Mucosa of stomach (tissue), 1 donor: ENCODE results near the gene PIWIL1.

ENCODE experiments used
- H3K27me3 ChIP-seq: one replicate; pipeline ENCODE4 v1.7.0; 2013; ENCODE audit warnings: mild to moderate bottlenecking, low read length; ENCODE audit not compliant: control insufficient read depth, insufficient read depth
- H3K36me3 ChIP-seq: one replicate; pipeline ENCODE4 v1.7.0; 2013; ENCODE audit warnings: low read length; ENCODE audit not compliant: control insufficient read depth, insufficient read depth
- H3K4me1 ChIP-seq: one replicate; pipeline ENCODE4 v1.7.0; 2013; ENCODE audit warnings: mild to moderate bottlenecking, low read length; ENCODE audit not compliant: control insufficient read depth, insufficient read depth
- H3K4me3 ChIP-seq: one replicate; pipeline ENCODE4 v1.7.0; 2013; ENCODE audit warnings: low read length
- H3K9ac ChIP-seq: one replicate; pipeline ENCODE4 v1.7.0; 2013; ENCODE audit warnings: mild to moderate bottlenecking, low read length, moderate library complexity
- H3K9me3 ChIP-seq: one replicate; pipeline ENCODE4 v1.7.0; 2013; ENCODE audit warnings: mild to moderate bottlenecking, low read length, moderate library complexity; ENCODE audit not compliant: control insufficient read depth
- donor health status: Pancreatic carcinoma.

PIWIL1 gene

DNA sequence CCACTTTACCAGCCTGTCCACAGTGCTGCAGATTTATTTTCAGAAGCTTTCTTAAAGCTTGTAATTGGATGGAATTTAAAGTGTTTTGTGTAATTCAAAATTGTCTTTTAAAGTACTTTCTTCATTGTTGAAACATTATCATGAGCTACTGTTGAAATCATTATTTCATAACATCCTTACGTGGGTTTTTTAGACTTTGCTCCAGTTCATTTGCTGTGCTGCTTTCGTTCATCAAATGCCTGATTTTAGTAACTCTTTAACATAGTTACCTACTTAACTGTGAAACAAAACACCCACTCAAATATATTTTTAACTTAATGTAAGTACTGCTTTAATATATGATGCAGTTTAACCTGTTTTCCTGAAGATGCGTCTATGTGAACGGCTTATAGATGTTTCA, 47.5 kb downstream of the PIWIL1 start:
- Histone ChIP-seq H3K27me3 (no peaks in the 10 kb centered on the region), H3K9me3 (no peaks in the 10 kb centered on the region), H3K4me1 (no peaks in the 10 kb centered on the region), H3K4me3 (no peak overlapping the region), H3K9ac (no peak overlapping the region), H3K36me3 (no peaks in the 10 kb centered on the region)

DNA sequence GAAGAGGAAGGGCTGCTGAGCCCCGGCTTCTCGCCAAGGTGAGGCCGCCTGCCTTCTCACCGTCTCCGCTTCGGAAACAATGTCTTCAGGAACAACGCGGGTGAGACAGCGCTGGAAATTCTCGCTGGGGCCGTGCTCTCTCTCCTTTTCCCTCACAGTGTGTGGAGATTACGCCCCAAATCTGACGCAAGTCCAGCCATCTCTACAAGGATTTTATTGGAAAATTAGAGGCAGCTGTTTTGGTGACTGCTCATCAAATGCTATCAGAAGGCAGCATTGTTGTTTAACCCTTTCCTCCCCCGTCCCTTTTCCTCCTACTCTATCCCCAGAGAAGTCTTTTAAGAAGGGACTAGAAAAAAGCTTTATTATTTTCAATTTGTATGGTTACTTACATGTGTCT, 53.5 kb downstream of the PIWIL1 start:
- no peaks in the 10 kb centered on the region for H3K27me3 ChIP-seq
- no peaks in the 10 kb centered on the region for H3K9me3 ChIP-seq
- H3K4me1 ChIP-seq: no peaks in the 10 kb centered on the region
- H3K4me3 ChIP-seq: no peak overlapping the region
- H3K36me3 ChIP-seq: no peaks in the 10 kb centered on the region
- H3K9ac ChIP-seq: no peak overlapping the region

DNA sequence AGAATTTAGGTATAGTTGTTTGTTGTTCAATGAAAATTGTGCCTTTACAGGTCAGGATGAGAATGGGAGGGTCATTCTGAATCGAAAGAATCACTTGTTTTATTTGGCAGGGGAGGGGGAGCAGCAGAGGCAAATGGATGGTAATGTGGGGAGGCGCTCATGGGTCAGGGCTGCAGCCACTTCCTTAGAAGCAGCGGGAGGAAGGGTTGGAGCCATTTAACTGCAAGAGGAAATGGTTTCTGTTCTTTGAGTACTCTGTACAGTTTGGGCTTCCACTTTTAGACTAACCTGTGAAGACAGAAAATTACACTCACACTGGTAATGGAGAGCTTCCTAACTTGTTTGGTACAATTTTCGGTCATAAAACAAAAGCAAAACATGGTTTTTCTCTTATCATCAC, 57.2 kb downstream of the PIWIL1 start:
- no peaks in the 10 kb centered on the region for H3K4me1 ChIP-seq
- H3K27me3 ChIP-seq: no peaks in the 10 kb centered on the region
- H3K9me3 ChIP-seq: no peaks in the 10 kb centered on the region
- no peak overlapping the region for H3K4me3 ChIP-seq
- no peaks in the 10 kb centered on the region for H3K36me3 ChIP-seq
- H3K9ac ChIP-seq: no peak overlapping the region

- Histone ChIP-seq H3K4me1 (no peaks in the 10 kb centered on the region), H3K4me3 (no peak overlapping the region), H3K9ac (no peak overlapping the region), H3K36me3 (no peaks in the 10 kb centered on the region), H3K27me3 (no peaks in the 10 kb centered on the region), H3K9me3 (no peaks in the 10 kb centered on the region)
These were observed 59.0 kb downstream of the PIWIL1 start for GRCh38 chr12:130396667-130397066.

GRCh38 chr12:130398100-130398848, 60.6 kb downstream of the PIWIL1 start:
- Histone ChIP-seq H3K36me3 (no peaks in the 10 kb centered on the region), H3K27me3 (no peaks in the 10 kb centered on the region), H3K9me3 (no peaks in the 10 kb centered on the region), H3K4me3 (no peak overlapping the region), H3K4me1 (no peaks in the 10 kb centered on the region), H3K9ac (no peak overlapping the region)

DNA sequence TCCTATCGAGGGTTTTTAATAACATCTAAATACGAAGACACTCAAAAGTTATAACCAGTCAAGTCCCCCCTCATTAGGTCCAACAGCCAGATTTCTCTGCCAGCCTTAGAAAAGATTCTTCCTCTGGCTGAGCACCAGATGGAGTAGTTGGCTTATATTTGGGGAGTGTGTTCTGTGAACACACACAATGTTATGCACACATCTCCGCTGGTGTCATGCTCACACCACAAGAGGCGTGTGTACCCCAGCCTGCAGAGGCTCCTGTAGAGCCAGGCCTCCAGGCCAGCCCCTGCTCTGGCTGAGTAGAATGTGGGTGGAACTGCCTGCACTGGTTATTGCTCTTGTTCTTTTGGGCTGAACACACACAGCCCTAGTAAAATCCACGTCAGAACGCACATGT, 64.0 kb downstream of the PIWIL1 start:
- H3K4me1 ChIP-seq: no peaks in the 10 kb centered on the region
- H3K36me3 ChIP-seq: no peaks in the 10 kb centered on the region
- no peaks in the 10 kb centered on the region for H3K27me3 ChIP-seq
- no peak overlapping the region for H3K9ac ChIP-seq
- no peak overlapping the region for H3K4me3 ChIP-seq
- H3K9me3 ChIP-seq: no peaks in the 10 kb centered on the region

GRCh38 chr12:130405332-130405731, 67.6 kb downstream of the PIWIL1 start:
- Histone ChIP-seq H3K9me3 (no peaks in the 10 kb centered on the region), H3K9ac (no peak overlapping the region), H3K4me1 (no peaks in the 10 kb centered on the region), H3K4me3 (no peak overlapping the region), H3K27me3 (no peaks in the 10 kb centered on the region), H3K36me3 (no peaks in the 10 kb centered on the region)

GRCh38 chr12:130412384-130412783, 74.7 kb downstream of the PIWIL1 start:
- Histone ChIP-seq H3K27me3 (no peaks in the 10 kb centered on the region), H3K9me3 (no peaks in the 10 kb centered on the region), H3K4me3 (no peak overlapping the region), H3K4me1 (no peaks in the 10 kb centered on the region), H3K9ac (no peak overlapping the region), H3K36me3 (no peaks in the 10 kb centered on the region)

GRCh38 chr12:130413909-130414308, 76.2 kb downstream of the PIWIL1 start:
- no peak overlapping the region for H3K4me3 ChIP-seq
- no peaks in the 10 kb centered on the region for H3K4me1 ChIP-seq
- H3K27me3 ChIP-seq: no peaks in the 10 kb centered on the region
- H3K9me3 ChIP-seq: no peaks in the 10 kb centered on the region
- no peaks in the 10 kb centered on the region for H3K36me3 ChIP-seq
- no peak overlapping the region for H3K9ac ChIP-seq

- Histone ChIP-seq H3K4me1 (no peaks in the 10 kb centered on the region), H3K36me3 (no peaks in the 10 kb centered on the region), H3K27me3 (no peaks in the 10 kb centered on the region), H3K9me3 (no peaks in the 10 kb centered on the region), H3K9ac (no peak overlapping the region), H3K4me3 (no peak overlapping the region)
These were observed 76.7 kb downstream of the PIWIL1 start for GRCh38 chr12:130414381-130414780.

DNA sequence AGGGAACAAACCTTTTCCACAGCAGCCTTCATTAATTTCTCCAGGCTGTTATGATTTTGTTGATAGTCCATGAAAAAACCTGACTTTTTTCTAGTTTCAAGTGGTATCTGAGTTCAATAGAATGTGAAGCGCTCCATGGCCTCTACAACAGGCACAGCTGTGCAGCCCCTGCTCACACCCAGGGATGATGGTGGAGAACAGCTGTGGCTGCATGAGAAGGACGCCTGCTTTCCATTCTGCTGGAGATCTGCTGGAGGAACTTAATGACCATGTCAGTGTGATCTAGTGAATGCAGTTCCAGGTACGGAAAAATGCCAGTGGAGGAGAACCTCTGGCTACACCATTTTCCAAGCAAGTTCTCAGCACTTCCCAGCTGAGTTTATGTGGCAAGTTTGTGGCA, 80.6 kb downstream of the PIWIL1 start:
- H3K9me3 ChIP-seq: no peaks in the 10 kb centered on the region
- no peak overlapping the region for H3K4me3 ChIP-seq
- H3K36me3 ChIP-seq: no peaks in the 10 kb centered on the region
- no peaks in the 10 kb centered on the region for H3K27me3 ChIP-seq
- no peaks in the 10 kb centered on the region for H3K4me1 ChIP-seq
- H3K9ac ChIP-seq: no peak overlapping the region

DNA sequence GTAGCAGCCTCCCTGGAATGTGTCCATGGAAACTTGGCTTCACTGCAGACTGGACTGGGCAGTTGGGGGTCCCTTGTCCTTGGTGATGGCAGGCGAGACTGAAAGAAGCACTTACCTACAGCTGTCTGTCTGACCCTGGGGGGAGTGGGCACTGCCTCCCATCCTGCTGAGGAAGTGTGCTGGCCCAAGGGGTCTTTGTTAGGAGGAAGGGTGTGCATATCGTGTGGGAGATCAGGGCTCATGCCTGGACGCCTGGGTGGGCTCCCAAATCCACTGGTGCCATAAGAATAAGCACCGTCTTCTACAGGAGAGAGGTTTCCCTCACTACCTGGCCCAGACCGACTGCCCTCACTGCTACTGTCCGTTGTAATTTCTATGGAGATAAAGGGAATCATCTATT, 81.4 kb downstream of the PIWIL1 start:
- H3K27me3 ChIP-seq: no peaks in the 10 kb centered on the region
- H3K9ac ChIP-seq: no peak overlapping the region
- no peak overlapping the region for H3K4me3 ChIP-seq
- H3K36me3 ChIP-seq: no peaks in the 10 kb centered on the region
- H3K9me3 ChIP-seq: no peaks in the 10 kb centered on the region
- H3K4me1 ChIP-seq: no peaks in the 10 kb centered on the region

DNA sequence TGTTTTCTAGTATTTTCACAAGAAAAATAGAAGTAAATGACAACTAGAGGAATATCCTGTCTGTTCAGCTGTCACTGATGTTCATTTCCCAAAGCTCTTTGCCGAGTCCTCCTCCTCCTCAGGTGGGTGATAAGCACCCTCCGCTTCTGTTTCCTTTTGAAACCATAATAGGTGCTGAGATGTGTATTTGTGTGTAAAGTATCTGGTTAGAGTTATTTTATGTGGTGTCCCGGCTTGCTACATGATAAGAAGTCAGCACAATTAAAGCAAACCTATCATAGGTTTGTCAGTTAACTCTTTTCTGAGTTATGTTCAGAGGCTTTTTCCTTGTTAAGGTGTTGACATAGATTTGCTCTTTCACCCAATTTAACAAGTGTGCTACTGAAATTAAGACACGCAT, 82.4 kb downstream of the PIWIL1 start:
- H3K36me3 ChIP-seq: no peaks in the 10 kb centered on the region
- H3K27me3 ChIP-seq: no peaks in the 10 kb centered on the region
- H3K4me3 ChIP-seq: no peak overlapping the region
- no peaks in the 10 kb centered on the region for H3K9me3 ChIP-seq
- H3K9ac ChIP-seq: no peak overlapping the region
- H3K4me1 ChIP-seq: no peaks in the 10 kb centered on the region
